Astrocyte (in vitro differentiated cells and primary cell): ENCODE results near the gene HOXC11.

Experiments
- CTCF ChIP-seq: IDR thresholded peaks from 2 replicates; pipeline ENCODE4 v1.5.1; 2011; ENCODE audit warnings: low read depth, mild to moderate bottlenecking, inconsistent platforms, low read length, moderate library complexity; ENCODE audit not compliant: insufficient read depth
- EZH2 ChIP-seq: IDR thresholded peaks from 2 replicates; pipeline ENCODE4 v1.6.1; 2012; ENCODE audit warnings: mild to moderate bottlenecking, low read length, inconsistent platforms; ENCODE audit not compliant: insufficient read depth

- TF ChIP-seq CTCF (no peak), EZH2 (no peak)
Observed at GRCh38 chr12:53963005-53963404, 9.9 kb upstream of the HOXC11 start.
